GM19240 (cell line): ENCODE measurements around the gene PHF2.

ENCODE experiments used
- DNase-seq: peaks from one replicate; pipeline ENCODE4 v3.0.0; 2011; ENCODE audit warnings: low spot score; ENCODE audit not compliant: insufficient read length

PHF2 gene

DNA sequence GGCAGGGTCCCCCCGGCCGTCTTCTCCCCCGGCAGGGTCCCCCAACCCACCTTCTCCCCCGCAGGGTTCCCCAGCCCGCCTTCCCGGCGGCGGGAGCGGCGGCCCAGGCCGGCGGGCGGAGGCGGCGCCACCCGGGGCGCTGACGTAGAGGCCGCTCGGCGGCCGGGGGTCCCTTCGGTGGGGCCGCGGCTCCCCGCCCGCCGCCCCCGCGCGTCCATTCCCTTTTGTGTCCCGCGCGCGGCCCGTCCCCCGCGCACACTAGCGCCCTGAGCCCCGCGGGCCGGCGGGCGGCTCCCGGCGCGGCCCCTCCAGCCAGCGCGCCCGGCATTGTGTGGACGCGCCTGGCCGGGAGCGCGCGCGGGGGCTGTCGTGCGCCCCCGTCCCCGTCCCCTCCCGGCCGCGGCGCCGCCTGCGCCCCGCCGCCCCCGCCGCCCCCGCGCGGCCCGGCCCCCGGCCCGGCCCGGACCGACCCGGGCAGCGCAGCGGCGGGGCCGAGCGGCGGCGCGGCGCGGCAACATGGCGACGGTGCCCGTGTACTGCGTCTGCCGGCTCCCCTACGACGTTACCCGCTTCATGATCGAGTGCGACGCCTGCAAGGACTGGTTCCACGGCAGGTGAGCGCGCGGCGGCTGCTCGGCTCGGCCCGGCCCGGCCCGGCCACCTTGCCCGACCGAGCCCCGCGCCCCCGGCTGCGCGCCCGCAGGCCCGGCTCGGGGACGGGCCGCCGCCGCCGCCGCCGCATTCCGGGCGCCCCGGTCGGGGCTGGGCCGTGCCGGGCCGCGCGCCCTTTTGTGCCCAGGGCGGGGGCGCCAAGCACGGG, at the start of gene PHF2:
PHF2 (plus strand) TSS at position 327 of the 820 bp plus-strand sequence; CDS start at position 517, 190 bp downstream.
- peak; percentile 47 for DNase-seq

DNA sequence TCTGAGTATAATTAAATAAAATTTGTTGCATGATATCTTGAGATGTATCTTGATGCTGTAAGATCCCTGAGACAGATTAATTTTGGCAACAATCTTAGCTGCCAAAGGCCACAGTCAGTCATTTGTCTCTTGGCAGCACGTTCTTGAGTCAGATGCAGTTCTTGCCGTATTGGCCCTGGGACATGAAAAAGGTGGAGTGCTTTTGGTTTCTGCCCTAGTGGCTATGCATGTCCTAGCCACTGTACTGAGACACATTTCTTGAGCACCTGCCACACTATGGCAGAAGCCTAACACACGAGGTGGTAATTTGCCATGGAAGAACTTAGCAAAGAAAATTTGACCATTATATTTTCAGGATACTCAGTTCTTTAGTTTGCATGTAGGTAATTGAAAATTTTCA, 45.0 kb upstream of the PHF2 start:
- DNase-seq: no peak

DNA sequence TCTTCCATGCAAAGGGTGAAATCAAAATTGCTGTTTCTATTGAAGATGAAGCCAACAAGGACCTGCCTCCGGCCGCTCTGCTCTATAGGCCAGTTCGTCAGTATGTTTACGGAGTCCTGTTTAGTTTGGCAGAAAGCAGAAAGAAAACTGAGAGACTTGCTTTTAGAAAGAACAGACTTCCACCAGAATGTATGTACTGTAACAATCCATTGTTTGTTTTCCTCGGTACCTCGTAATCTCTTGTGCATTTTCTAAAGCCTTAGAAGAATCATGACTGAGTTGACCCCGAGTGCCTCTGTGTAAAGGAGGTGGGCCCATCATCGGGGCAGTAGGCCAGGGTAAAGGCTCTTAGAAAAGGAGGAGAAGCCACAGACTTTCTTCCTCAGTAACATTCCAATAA, 44.2 kb upstream of the PHF2 start:
- DNase-seq: no peak

DNA sequence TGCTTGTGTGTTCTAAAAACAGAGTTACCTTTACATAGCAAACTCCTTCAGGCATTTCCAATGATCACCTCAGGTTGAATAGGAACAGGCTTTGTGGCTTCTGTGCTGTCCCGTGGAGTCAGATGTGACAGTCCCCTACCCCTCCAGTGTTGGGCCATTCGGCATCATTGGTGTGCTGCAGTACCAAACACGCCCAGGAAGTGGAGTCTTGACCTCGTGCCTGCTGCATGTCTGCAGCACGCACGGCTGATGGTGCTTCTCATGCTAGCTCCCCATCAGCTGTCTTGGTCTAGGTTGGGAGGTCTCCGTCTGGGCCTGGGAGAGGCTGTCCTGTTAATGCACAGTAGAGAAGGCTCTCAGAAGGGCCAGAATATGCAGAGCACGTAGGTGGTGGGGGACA, 42.5 kb upstream of the PHF2 start:
- DNase-seq: no peak

DNA sequence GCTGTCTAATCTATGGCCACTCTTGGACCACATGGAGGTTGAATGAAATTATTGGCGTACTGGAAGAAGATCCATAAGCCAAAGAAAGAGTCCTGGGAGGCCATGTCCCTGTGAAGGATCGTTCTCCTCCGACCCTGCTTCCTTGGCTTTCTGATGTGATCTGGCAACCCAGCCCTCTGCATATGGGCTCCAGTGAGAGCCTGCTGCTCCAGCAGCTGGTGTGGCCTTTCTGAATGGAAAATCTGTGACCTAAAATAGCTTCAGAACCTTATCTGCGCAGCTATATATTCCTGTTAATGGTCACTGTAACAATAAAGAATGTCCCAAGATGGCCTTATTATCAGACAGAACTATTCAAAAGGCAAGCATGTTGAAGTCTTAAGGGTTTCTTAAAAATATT, 40.2 kb upstream of the PHF2 start:
- DNase-seq: no peak

DNA sequence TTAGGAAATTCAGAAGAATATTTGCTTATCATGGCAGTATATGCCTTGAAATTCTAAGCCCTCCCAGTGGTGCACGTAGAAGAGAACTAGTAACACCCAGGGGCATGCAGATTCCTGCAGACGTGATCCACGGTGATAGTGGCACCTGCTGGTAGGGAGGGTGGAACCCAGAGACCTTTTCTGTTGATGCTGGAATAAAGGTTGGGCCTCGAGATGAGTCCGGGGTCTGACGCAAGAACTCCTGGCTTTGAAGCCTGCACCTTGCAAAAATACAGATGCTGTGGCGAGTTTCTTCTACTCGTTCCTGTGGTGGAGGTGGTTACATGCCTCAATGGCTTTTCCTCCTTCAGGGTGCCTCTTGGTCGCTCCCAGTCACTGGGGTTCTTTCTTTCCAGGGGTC, 39.5 kb upstream of the PHF2 start:
- DNase-seq: no peak

DNA sequence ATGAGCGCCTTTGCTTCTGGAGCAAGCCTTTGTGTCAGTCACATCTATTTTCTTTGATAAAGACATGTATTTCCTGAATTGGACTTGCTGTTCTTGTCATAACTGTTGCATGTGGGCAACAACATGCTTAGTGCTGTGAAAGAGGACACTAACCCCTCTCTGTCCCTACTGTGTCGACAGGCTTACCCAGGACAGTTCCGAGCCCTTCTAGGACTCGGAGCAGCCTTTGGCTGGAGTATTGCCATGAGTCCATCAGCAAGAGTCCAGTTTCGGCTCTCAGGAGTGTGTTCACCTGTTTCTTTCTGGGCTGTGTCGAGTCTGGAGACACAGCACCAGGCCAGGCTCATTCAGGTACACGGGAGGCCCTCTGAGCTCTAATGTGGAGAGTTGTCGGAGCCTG, 36.1 kb upstream of the PHF2 start:
- DNase-seq: no peak

DNA sequence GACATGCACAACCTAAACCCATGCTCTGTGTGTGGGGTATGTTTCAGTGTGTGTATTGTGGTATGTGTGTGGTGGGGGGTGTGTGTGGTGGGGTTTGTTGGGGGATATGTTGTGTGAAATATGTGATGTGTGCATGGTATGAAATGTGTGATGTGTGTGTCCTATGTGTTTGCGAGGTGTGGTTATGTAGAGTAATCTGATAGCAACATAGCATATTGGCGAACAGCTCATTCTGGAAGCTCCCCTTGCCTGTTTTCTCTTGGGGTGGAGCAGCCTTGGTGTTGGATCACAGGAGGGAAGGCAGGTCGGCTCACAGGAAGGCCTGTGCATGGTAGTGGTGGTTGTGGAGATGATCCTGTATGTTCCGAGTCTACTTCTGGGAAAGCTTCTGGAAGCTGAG, 35.4 kb upstream of the PHF2 start:
- DNase-seq: no peak

DNA sequence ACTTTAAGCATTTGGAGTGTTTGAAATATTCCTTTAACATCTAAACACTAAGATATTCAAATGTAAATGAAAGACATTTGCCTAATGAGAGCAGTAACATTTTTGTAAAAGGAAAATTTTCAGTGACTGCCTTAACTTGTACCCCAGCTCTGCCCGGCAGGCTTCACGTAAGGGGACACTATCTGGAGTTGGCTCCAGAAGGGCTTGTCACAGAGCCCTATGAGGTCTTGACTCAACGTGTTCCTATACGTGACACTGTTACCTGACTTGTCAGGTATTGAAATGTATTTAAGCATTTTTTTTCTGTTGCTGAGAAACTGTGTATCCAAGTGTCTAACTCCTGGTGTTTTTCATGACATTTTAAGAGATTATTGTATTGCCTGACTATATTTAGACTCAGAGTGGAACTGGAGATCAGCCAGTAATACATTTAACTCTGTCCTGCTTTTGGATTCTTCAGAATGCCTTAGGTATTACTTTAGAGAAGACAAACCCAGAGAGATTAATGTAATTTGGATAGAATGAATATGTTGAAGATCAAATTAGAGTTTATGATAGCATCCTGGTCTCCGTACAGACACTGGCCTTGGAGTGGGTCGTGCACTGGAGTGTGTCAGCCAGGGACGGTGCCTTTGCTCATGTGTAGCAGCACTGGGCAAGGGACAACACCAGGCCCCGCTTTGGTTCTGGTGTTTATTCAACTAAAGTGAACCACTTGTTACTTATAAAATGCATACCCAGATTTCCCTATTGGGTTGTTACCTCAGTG, 34.6 kb upstream of the PHF2 start:
- no peak for DNase-seq

DNA sequence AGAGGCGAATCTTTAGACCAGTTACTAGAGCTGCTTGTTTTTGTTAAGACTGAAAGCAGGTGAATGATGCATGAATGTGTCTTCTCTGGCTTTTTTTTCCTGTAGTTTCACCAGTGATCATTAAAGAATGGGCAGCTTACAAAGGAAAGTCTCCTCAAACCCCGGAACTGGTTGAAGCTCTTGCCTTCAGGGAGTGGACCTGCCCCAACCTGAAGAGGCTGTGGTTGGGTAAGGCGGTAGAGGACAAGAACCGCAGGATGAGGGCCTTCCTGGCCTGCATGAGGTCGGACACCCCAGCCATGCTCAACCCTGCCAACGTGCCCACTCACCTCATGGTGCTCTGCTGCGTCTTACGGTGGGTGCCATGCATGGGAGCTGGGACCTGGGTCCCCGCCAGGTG, 33.3 kb upstream of the PHF2 start:
- DNase-seq: no peak

DNA sequence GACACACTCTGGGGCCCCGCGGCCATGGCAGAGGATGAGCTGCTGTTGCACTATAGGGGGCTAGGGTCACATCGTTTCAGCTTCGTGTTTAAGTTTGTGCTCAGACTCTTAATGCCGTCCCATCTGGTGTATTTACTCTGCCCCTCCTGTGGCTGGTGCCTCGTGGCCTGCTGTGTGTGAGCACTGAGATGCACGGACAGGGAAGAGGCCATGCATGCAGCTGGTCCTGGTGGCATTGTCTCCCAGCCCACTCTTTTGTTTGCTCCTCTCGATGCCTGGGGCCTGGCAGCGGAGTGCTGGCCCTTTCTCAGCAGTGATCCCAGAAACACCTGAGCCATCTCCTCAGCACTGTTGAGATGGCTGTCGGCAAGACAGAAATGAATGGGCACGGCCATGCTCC, 30.0 kb upstream of the PHF2 start:
- DNase-seq: no peak

DNA sequence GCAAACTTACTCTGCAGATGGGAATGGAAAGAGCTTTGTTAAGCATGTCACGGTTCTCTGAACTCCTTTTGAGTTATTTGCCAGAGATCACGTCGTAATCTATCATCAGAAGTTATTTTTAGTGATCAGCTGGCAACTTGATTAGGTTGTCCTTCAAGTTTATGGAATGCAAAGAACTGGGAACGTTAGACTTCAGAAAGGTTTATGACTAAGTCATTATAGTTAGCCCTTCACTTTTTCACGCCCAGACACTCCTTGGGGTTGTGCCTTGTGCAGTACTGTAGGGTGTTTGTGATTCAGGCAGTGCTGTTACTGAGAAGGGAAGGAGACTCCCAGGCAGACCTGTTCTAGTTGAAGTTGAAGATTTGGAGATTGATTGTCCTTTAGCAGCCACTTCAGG, 26.8 kb upstream of the PHF2 start:
- no peak for DNase-seq

DNA sequence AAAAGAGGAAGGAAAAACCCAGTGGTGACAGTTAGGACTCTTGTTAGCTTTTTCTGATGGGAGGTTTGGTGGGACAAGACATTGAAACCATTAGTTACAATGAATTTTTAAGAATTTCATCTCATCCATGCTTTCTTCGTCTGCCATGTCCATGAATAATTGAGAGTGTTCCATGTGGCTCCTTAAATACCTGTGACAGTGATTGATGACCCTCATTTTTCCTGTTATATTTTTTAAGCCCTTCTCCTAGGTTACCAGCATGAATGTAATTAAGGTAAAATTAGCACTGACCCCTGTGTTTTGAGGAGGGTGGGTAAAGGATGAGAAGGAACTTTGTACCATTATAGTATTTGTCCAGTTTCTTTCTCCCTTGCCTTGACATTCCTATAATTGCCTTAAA, 23.5 kb upstream of the PHF2 start:
- no peak for DNase-seq

DNA sequence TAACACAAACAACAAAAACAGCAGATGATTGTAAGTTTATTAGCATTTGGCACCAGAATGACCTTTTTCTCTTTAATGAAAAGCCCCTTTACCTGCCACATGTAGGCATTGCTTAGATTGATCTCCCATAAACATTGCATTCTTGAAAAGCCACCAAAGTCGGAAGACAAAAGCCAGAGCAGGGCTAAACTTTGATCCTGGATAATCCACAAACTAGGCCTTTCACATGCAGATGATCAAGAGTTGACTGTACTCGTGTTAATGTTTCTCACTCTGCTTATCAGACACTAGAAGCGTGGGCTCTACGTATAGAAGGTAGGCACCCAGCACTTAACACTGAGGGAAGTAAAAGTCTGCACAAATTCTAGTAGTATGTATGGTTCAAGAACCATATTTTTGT, 21.0 kb upstream of the PHF2 start:
- no peak for DNase-seq

DNA sequence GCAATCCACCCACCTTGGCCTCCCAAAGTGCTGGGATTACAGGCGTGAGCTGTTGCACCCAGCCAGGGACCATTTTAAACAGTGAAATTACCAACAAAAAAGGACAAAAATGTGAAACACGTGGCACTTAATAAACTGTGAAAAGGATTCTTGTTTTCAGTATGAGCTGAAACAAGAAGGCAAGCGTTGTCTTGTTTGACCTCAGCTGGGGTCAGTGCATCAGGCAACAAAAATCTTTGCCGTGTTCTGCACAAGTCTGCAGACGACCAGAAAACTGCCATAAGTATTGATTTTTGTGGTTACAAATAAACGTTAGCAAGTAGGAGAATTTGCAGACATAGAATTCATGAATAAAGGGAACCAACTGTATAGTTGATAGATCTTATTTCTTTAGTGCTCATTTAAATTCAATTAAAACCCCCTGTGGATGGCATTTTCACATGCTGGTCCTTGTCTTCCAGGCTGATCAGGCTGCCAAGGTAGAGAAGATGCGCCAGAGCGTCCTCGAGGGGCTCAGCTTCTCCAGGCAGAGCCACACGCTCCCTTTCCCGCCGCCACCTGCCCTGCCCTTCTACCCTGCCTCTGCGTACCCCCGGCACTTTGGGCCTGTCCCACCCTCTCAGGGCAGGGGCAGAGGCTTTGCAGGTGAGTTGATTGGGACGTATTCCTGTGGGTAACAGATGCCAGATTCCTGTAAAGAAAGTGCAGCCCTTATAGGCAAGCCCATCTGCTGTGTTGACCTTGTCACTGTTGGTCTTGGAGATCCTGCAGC, 18.8 kb upstream of the PHF2 start:
- no peak for DNase-seq

DNA sequence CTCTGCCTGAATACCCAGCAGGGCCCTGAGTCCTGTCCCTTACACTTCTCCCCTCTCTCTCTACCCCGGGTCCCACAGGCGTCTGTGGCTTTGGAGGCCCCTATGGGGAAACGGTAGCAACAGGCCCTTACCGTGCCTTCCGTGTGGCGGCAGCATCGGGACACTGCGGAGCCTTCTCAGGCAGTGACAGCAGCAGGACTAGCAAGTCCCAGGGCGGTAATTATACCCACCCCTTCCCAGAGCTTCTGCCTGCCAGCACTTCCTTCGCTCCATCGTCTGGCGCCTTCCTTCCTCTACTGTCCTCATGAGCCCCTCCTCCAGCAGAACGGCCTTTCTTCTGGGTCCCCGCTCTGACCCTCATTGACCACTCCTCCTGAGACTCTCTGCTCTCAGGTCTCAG, 17.9 kb upstream of the PHF2 start:
- DNase-seq: no peak

DNA sequence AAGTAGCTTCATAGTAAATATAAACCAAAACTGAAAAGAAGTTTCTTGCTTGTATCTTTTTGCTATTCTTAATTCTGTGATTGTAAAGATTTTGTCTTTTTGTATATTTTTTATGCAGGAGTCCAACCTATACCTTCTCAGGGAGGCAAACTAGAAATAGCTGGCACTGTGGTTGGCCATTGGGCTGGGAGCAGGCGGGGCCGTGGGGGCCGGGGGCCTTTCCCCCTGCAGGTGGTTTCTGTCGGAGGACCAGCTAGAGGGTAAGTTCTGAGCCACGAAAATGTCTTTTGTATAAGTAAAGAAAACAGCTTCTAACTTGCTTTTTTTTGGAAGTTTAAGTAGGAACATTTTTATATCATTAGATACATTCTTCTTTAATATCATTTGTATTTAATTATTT, 15.4 kb upstream of the PHF2 start:
- DNase-seq: no peak

DNA sequence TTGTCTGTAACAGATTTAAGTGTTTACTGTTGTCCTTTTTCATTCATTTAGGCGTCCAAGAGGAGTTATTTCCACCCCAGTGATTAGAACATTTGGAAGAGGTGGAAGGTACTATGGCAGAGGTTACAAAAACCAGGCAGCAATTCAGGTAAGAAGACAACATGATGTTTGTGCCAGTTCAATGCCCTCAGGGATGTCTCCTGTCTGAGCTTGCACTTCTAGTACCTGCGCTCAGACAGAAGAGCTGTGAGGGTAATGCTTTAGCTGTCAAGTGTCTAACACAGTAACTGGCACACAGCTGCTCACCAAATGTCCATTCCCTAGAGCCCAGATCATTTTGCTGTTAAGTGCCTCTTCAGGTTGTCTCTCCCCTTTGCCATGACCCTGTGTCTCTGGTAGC, 14.2 kb upstream of the PHF2 start:
- no peak for DNase-seq

DNA sequence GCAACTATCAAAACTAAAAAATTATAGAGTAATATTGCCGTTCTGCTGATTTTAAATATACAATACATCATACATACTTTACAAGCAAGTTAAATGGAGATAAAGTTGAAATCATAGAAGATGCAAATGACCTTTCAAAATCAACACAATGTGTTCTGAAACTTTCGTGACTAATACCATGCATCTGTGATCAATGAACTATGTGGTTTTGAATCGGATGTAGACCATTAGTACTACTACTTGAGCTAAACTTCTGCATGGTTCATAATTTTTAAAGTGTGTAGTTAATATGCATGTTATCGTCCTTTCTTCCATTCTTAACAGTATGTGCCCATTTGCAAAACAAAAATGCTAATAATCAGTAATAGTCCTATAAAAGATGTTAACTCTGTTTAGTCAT, 11.3 kb upstream of the PHF2 start:
- DNase-seq: no peak

DNA sequence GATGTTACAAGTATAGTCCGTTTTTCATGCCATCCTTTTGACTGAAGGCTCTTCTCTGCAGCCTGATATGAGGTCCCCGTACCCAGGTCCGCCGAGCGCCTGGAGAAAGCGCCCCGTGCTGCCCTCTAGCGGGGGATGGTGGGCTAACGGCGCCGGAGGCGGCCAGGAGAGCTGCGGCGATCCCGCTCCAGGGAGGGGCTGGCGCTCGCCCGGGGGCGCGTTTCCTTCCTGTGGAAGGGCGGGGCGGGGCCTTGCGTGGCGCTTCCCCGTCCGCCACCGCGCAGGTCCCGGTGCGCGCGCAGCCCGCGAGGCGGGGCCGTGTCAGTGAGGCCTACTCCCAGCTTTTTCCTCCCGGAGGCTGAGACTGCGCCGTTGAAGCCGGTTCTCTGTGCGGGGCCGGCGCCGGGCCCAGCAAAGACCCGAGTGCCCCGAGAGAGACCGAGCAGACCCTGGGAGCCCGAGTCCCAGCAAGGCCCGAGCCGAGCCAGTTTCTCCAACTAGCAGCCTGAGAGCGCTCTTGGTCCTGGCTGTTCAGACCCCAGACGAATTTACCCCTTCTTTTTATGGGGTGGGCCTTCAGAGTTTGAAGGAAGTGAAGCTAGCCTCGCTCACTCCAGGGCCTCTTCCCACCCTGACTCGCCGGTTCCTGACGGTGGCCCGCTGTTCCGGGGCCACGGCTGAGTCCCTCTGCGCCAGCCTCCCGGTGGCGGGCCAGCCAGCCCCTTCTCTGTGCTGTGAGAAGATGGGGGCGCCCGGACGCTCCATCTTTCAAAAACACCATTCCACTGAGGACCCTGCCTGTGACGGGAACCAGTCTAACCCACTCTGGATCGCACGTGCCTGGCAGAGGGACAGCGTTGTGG, 9.7 kb upstream of the PHF2 start:
- peak; percentile 89 for DNase-seq

DNA sequence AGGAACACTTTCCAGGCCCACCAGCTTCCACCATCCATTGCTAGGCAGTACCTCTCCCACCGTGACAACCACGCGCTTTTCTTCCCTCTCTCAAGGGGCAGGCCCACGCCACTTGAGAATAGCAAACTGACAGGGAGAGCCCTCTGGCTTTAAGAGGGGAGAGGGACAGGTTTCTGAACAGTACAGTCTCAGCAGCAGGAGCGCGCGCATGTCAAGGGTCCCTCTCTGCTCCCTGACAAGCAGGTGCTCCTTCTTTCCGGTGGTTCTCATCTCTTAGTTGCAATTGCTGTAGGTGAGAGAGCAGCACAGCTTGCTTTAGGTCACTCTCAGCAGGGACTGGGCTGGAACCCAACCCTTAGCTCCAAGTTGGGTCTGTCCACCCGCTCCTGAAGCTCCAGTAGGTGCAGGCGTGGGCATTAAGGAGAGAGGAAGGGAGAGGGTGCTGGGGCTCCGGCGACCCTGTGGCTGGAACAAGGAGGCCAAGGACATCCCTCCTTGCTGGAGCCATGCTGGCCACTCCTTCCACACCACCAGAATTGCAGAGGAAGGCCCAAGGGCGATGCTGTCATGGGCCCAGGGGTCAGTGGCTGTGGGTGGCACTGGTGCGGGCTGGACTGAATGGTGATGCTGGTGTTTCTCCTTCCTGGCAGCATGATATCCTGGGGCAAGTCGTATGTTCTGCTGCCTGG, 9.0 kb upstream of the PHF2 start:
- DNase-seq: no peak
